GM23338 (cell line): ENCODE data around the gene CDH12. TPM values are rescaled to one million over a fixed set of nuclear protein-coding genes. Genes with fewer than 3 reads are reported as not detected.

Source experiments
- ATAC-seq: fragments of 200-7000 bp; cut with Tn5 transposase; 3 replicates; pipeline ENCODE4 v1.9.1; 2020
- DNase-seq: peaks from one replicate; pipeline ENCODE4 v3.0.0-alpha.2; 2015; ENCODE audit warnings: low spot score
- H2AFZ ChIP-seq: fragments of 200-600 bp; sonication (generic); 2 replicates; pipeline ENCODE4 v1.8.0; 2016; ENCODE audit warnings: antibody characterized with exemption, mild to moderate bottlenecking, moderate library complexity
- H3F3A ChIP-seq: fragments of 200-600 bp; sonication (generic); replicated peaks from 2 replicates; pipeline ENCODE4 v1.8.0; 2017; ENCODE audit warnings: antibody characterized with exemption, mixed run types, low read depth
- H3K27ac ChIP-seq: fragments of 200-600 bp; sonication (generic); 2 replicates; pipeline ENCODE4 v1.6.1; 2016; ENCODE audit warnings: low read depth
- H3K27me3 ChIP-seq: fragments of 200-600 bp; sonication (generic); 2 replicates; pipeline ENCODE4 v1.8.0; 2016; ENCODE audit warnings: mild to moderate bottlenecking, mixed run types, moderate library complexity; ENCODE audit not compliant: insufficient read depth
- H3K36me3 ChIP-seq: fragments of 200-600 bp; sonication (generic); 2 replicates; pipeline ENCODE4 v1.8.0; 2016; ENCODE audit warnings: mild to moderate bottlenecking; ENCODE audit not compliant: insufficient read depth
- H3K4me1 ChIP-seq: fragments of 200-600 bp; sonication (generic); 2 replicates; pipeline ENCODE4 v1.8.0; 2016; ENCODE audit warnings: mild to moderate bottlenecking, moderate library complexity; ENCODE audit not compliant: insufficient read depth
- H3K4me2 ChIP-seq: fragments of 200-600 bp; sonication (generic); 2 replicates; pipeline ENCODE4 v1.7.1; 2017; ENCODE audit warnings: mixed run types
- H3K4me3 ChIP-seq: fragments of 200-600 bp; sonication (generic); 2 replicates; pipeline ENCODE4 v1.6.1; 2016; ENCODE audit warnings: mixed run types
- H3K79me2 ChIP-seq: fragments of 200-600 bp; sonication (generic); replicated peaks from 2 replicates; pipeline ENCODE4 v1.8.0; 2017; ENCODE audit warnings: mild to moderate bottlenecking; ENCODE audit not compliant: insufficient read depth
- H3K9me2 ChIP-seq: fragments of 200-600 bp; sonication (generic); 2 replicates; pipeline ENCODE4 v1.8.0; 2017; ENCODE audit not compliant: insufficient read depth
- H4K20me1 ChIP-seq: fragments of 200-600 bp; sonication (generic); replicated peaks from 2 replicates; pipeline ENCODE4 v1.8.0; 2017; ENCODE audit warnings: mild to moderate bottlenecking; ENCODE audit not compliant: insufficient read depth
- H3K27ac Mint-ChIP-seq: 2 replicates; pipeline ENCODE4 v1.8.0; 2020; ENCODE audit warnings: inconsistent platforms, mild to moderate bottlenecking, moderate library complexity, mixed read lengths
- H3K27me3 Mint-ChIP-seq: 3 replicates; pipeline ENCODE4 v1.8.0; 2022; ENCODE audit warnings: low read depth, mild to moderate bottlenecking, moderate library complexity, mixed read lengths, inconsistent platforms; ENCODE audit not compliant: insufficient read depth, poor library complexity
- H3K36me3 Mint-ChIP-seq: 3 replicates; pipeline ENCODE4 v1.8.0; 2021; ENCODE audit warnings: low read depth, mild to moderate bottlenecking, inconsistent platforms, moderate library complexity, mixed read lengths
- H3K4me1 Mint-ChIP-seq: 3 replicates; pipeline ENCODE4 v1.8.0; 2020; ENCODE audit warnings: mild to moderate bottlenecking, inconsistent platforms, mixed read lengths
- H3K4me3 Mint-ChIP-seq: 3 replicates; pipeline ENCODE4 v1.8.0; 2021; ENCODE audit warnings: moderate library complexity, mild to moderate bottlenecking, inconsistent platforms, mixed read lengths
- H3K9me3 Mint-ChIP-seq: 3 replicates; pipeline ENCODE4 v1.8.0; 2020; ENCODE audit warnings: moderate library complexity, mild to moderate bottlenecking, inconsistent platforms, mixed read lengths
- CREB1 ChIP-seq: fragments of 250-450 bp; sonication (Bioruptor Pico); IDR thresholded peaks from 2 replicates; pipeline ENCODE4 v1.5.0; 2020; ENCODE audit warnings: low read depth, mild to moderate bottlenecking, moderate library complexity
- EZH2 ChIP-seq: fragments of 200-600 bp; sonication (generic); IDR thresholded peaks from one replicate; pipeline ENCODE4 v1.8.0; 2017; ENCODE audit warnings: antibody characterized with exemption, mild to moderate bottlenecking, low read depth; ENCODE audit not compliant: unreplicated experiment
- EZH2phosphoT487 ChIP-seq: fragments of 200-600 bp; sonication (generic); IDR thresholded peaks from one replicate; pipeline ENCODE4 v1.8.1; 2018; ENCODE audit warnings: antibody characterized with exemption; ENCODE audit not compliant: unreplicated experiment
- JUNB ChIP-seq: IDR thresholded peaks from one replicate; pipeline ENCODE4 v1.6.1; 2016; ENCODE audit warnings: antibody characterized with exemption; ENCODE audit not compliant: unreplicated experiment
- NANOG ChIP-seq: IDR thresholded peaks from 2 replicates; pipeline ENCODE4 v1.6.1; 2016; ENCODE audit warnings: antibody characterized with exemption, borderline replicate concordance
- POLR2AphosphoS5 ChIP-seq: IDR thresholded peaks from 2 replicates; pipeline ENCODE4 v1.6.1; 2016; ENCODE audit warnings: antibody characterized with exemption, low read depth
- STAT1 ChIP-seq: IDR thresholded peaks from one replicate; pipeline ENCODE4 v1.6.1; 2016; ENCODE audit warnings: antibody characterized with exemption; ENCODE audit not compliant: unreplicated experiment
- ZNF114 ChIP-seq: fragments of 250-450 bp; sonication (Bioruptor Pico); IDR thresholded peaks from 2 replicates; pipeline ENCODE4 v1.5.0; 2020; ENCODE audit warnings: mild to moderate bottlenecking, moderate library complexity
- polyA plus RNA-seq: library from polyadenylated mRNA; unstranded; fragments of >200 nt; fragmentation: Nextera tagmentation; extraction: Ambion mirVana; gene quantifications from 2 replicates; pipeline ENCODE4 v1.2.1, GENCODE V29; 2016
- total RNA-seq: library from RNA; depleted of rRNA; stranded (reverse); fragments of >200 nt; shearing (Covaris generic); gene quantifications from 2 replicates; pipeline ENCODE4 v1.2.3, GENCODE V29; 2014
- TF ChIP-seq, protein P1 (sequence below): IDR thresholded peaks from one replicate; pipeline ENCODE4 v1.6.1; 2018; ENCODE audit warnings: antibody characterized with exemption; ENCODE audit not compliant: unreplicated experiment
- TF ChIP-seq, protein P2 (sequence below): fragments of 250-450 bp; sonication (Bioruptor Pico); IDR thresholded peaks from 2 replicates; pipeline ENCODE4 v1.5.0; 2020; ENCODE audit warnings: mild to moderate bottlenecking, moderate library complexity
- TF ChIP-seq, protein P3 (sequence below), 2 experiments: fragments of 200-600 bp in 1 of 2; sonication (generic) in 1 of 2; conservative IDR thresholded peaks; 2 replicates each; pipeline versions ENCODE4 v1.5.1 to v1.6.1; 2016 to 2017; ENCODE audit warnings: antibody characterized with exemption in 2 of 2, low read depth in 2 of 2, mild to moderate bottlenecking in 2 of 2, moderate library complexity in 1 of 2

Gene CDH12
- total and polyA plus RNA-seq, 2 experiments from 2014 or later, result not detected

GRCh38 chr5:22844636-22845035 is 8.5 kb downstream of the CDH12 start (continued):
- TF ChIP-seq, protein P1, sequence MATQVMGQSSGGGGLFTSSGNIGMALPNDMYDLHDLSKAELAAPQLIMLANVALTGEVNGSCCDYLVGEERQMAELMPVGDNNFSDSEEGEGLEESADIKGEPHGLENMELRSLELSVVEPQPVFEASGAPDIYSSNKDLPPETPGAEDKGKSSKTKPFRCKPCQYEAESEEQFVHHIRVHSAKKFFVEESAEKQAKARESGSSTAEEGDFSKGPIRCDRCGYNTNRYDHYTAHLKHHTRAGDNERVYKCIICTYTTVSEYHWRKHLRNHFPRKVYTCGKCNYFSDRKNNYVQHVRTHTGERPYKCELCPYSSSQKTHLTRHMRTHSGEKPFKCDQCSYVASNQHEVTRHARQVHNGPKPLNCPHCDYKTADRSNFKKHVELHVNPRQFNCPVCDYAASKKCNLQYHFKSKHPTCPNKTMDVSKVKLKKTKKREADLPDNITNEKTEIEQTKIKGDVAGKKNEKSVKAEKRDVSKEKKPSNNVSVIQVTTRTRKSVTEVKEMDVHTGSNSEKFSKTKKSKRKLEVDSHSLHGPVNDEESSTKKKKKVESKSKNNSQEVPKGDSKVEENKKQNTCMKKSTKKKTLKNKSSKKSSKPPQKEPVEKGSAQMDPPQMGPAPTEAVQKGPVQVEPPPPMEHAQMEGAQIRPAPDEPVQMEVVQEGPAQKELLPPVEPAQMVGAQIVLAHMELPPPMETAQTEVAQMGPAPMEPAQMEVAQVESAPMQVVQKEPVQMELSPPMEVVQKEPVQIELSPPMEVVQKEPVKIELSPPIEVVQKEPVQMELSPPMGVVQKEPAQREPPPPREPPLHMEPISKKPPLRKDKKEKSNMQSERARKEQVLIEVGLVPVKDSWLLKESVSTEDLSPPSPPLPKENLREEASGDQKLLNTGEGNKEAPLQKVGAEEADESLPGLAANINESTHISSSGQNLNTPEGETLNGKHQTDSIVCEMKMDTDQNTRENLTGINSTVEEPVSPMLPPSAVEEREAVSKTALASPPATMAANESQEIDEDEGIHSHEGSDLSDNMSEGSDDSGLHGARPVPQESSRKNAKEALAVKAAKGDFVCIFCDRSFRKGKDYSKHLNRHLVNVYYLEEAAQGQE, result no peak
- TF ChIP-seq, protein P2, sequence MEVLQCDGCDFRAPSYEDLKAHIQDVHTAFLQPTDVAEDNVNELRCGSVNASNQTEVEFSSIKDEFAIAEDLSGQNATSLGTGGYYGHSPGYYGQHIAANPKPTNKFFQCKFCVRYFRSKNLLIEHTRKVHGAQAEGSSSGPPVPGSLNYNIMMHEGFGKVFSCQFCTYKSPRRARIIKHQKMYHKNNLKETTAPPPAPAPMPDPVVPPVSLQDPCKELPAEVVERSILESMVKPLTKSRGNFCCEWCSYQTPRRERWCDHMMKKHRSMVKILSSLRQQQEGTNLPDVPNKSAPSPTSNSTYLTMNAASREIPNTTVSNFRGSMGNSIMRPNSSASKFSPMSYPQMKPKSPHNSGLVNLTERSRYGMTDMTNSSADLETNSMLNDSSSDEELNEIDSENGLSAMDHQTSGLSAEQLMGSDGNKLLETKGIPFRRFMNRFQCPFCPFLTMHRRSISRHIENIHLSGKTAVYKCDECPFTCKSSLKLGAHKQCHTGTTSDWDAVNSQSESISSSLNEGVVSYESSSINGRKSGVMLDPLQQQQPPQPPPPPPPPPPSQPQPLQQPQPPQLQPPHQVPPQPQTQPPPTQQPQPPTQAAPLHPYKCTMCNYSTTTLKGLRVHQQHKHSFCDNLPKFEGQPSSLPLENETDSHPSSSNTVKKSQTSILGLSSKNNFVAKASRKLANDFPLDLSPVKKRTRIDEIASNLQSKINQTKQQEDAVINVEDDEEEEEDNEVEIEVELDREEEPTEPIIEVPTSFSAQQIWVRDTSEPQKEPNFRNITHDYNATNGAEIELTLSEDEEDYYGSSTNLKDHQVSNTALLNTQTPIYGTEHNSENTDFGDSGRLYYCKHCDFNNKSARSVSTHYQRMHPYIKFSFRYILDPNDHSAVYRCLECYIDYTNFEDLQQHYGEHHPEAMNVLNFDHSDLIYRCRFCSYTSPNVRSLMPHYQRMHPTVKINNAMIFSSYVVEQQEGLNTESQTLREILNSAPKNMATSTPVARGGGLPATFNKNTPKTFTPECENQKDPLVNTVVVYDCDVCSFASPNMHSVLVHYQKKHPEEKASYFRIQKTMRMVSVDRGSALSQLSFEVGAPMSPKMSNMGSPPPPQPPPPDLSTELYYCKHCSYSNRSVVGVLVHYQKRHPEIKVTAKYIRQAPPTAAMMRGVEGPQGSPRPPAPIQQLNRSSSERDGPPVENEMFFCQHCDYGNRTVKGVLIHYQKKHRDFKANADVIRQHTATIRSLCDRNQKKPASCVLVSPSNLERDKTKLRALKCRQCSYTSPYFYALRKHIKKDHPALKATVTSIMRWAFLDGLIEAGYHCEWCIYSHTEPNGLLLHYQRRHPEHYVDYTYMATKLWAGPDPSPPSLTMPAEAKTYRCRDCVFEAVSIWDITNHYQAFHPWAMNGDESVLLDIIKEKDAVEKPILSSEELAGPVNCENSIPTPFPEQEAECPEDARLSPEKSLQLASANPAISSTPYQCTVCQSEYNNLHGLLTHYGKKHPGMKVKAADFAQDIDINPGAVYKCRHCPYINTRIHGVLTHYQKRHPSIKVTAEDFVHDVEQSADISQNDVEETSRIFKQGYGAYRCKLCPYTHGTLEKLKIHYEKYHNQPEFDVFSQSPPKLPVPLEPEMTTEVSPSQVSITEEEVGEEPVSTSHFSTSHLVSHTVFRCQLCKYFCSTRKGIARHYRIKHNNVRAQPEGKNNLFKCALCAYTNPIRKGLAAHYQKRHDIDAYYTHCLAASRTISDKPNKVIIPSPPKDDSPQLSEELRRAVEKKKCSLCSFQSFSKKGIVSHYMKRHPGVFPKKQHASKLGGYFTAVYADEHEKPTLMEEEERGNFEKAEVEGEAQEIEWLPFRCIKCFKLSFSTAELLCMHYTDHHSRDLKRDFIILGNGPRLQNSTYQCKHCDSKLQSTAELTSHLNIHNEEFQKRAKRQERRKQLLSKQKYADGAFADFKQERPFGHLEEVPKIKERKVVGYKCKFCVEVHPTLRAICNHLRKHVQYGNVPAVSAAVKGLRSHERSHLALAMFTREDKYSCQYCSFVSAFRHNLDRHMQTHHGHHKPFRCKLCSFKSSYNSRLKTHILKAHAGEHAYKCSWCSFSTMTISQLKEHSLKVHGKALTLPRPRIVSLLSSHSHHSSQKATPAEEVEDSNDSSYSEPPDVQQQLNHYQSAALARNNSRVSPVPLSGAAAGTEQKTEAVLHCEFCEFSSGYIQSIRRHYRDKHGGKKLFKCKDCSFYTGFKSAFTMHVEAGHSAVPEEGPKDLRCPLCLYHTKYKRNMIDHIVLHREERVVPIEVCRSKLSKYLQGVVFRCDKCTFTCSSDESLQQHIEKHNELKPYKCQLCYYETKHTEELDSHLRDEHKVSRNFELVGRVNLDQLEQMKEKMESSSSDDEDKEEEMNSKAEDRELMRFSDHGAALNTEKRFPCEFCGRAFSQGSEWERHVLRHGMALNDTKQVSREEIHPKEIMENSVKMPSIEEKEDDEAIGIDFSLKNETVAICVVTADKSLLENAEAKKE (CRISPR knock-in tag), result no peak
- TF ChIP-seq POLR2AphosphoS5, result no peak
- no peak for TF ChIP-seq CREB1 (CRISPR knock-in tag)
- no peak for TF ChIP-seq EZH2phosphoT487

DNA sequence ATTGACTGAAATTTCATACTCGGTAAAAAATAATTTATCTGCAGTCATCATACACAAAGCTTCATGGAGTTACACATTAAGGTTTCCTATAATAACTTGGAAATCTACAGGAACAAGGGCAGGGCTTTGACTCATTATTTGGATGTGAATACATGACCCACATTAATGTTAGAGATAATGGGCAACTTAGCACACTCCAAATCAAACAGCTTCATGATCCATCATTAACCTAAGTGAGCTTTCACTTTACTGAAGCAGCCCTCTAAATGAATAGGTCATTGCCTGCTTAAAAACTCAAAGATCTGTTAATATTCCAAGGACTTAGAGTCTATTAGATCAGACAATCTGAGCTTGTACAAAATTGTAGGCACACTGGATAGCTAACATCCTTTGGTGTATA is 9.0 kb downstream of the CDH12 start:
- Histone ChIP-seq H3K27ac (no peak overlapping the region), H3K79me2 (no peaks in the 10 kb centered on the region), H3K27me3 (no peaks in the 10 kb centered on the region), H3K9me2 (no peaks in the 10 kb centered on the region), H2AFZ (no peak overlapping the region), H3F3A (no peaks in the 10 kb centered on the region), H3K36me3 (no peaks in the 10 kb centered on the region), H3K4me3 (no peak overlapping the region), H4K20me1 (no peaks in the 10 kb centered on the region), H3K4me1 (no peaks in the 10 kb centered on the region), H3K4me2 (no peak overlapping the region)
- DNase-seq (no peak), ATAC-seq (no peak)
- Mint-ChIP-seq H3K4me1 (no peaks in the 10 kb centered on the region), H3K9me3 (no peaks in the 10 kb centered on the region), H3K36me3 (no peaks in the 10 kb centered on the region), H3K27me3 (no peaks in the 10 kb centered on the region), H3K27ac (no peak overlapping the region), H3K4me3 (no peak overlapping the region)
- no peak for TF ChIP-seq ZNF114
- TF ChIP-seq JUNB, result no peak
- TF ChIP-seq NANOG, result no peak
- no peak for TF ChIP-seq EZH2phosphoT487
- TF ChIP-seq, protein P3, sequence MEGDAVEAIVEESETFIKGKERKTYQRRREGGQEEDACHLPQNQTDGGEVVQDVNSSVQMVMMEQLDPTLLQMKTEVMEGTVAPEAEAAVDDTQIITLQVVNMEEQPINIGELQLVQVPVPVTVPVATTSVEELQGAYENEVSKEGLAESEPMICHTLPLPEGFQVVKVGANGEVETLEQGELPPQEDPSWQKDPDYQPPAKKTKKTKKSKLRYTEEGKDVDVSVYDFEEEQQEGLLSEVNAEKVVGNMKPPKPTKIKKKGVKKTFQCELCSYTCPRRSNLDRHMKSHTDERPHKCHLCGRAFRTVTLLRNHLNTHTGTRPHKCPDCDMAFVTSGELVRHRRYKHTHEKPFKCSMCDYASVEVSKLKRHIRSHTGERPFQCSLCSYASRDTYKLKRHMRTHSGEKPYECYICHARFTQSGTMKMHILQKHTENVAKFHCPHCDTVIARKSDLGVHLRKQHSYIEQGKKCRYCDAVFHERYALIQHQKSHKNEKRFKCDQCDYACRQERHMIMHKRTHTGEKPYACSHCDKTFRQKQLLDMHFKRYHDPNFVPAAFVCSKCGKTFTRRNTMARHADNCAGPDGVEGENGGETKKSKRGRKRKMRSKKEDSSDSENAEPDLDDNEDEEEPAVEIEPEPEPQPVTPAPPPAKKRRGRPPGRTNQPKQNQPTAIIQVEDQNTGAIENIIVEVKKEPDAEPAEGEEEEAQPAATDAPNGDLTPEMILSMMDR (conservative IDR thresholded peaks at IDR 0.05; ENCODE audit: low read depth in 2 of 2), result no peak
- TF ChIP-seq EZH2, result no peak
- TF ChIP-seq STAT1, result no peak
- TF ChIP-seq, protein P1, result no peak
